H9 (cell line): ENCODE data around the gene JAGN1. TPM values are rescaled to one million over a fixed set of nuclear protein-coding genes. Genes with fewer than 3 reads are reported as not detected.

Experiments used
- DNase-seq: peaks from one replicate; pipeline ENCODE4 v3.0.0-alpha.2; 2017
- H2AFZ ChIP-seq: one replicate; pipeline ENCODE4 v1.6.1; 2013; ENCODE audit warnings: mild to moderate bottlenecking, low read length, control low read depth, moderate library complexity
- H2AK5ac ChIP-seq: 2 replicates; pipeline ENCODE4 v1.6.1; 2013; ENCODE audit warnings: low read length, control low read depth, mixed read lengths; ENCODE audit not compliant: insufficient read length
- H2BK120ac ChIP-seq: one replicate; pipeline ENCODE4 v1.6.1; 2013; ENCODE audit warnings: low read depth, mild to moderate bottlenecking, low read length, control low read depth, inconsistent platforms; ENCODE audit not compliant: poor library complexity, severe bottlenecking
- H2BK12ac ChIP-seq: 2 replicates; pipeline ENCODE4 v1.6.1; 2013; ENCODE audit warnings: low read length, control low read depth, mixed read lengths, low read depth; ENCODE audit not compliant: insufficient read length
- H2BK15ac ChIP-seq: 2 replicates; pipeline ENCODE4 v1.6.1; 2013; ENCODE audit warnings: low read depth, low read length, control low read depth
- H2BK20ac ChIP-seq: one replicate; pipeline ENCODE4 v1.6.1; 2013; ENCODE audit warnings: low read depth, mild to moderate bottlenecking, low read length, control low read depth, inconsistent platforms; ENCODE audit not compliant: poor library complexity, severe bottlenecking
- H2BK5ac ChIP-seq: 2 replicates; pipeline ENCODE4 v1.6.1; 2013; ENCODE audit warnings: low read length, control low read depth, mixed read lengths; ENCODE audit not compliant: insufficient read length
- H3K14ac ChIP-seq: 2 replicates; pipeline ENCODE4 v1.6.1; 2013; ENCODE audit warnings: low read length, control low read depth; ENCODE audit not compliant: insufficient read depth
- H3K18ac ChIP-seq: 2 replicates; pipeline ENCODE4 v1.6.1; 2013; ENCODE audit warnings: low read depth, mild to moderate bottlenecking, mixed read lengths, low read length, control low read depth; ENCODE audit not compliant: insufficient read length
- H3K23ac ChIP-seq: 2 replicates; pipeline ENCODE4 v1.6.1; 2013; ENCODE audit warnings: low read length, control low read depth, mixed read lengths, low read depth; ENCODE audit not compliant: insufficient read length
- H3K23me2 ChIP-seq: 2 replicates; pipeline ENCODE4 v1.6.1; 2013; ENCODE audit warnings: low read depth, mild to moderate bottlenecking, mixed read lengths, low read length, control low read depth; ENCODE audit not compliant: insufficient read length, poor library complexity, severe bottlenecking
- H3K27ac ChIP-seq: 2 replicates; pipeline ENCODE4 v1.5.1; 2013; ENCODE audit warnings: low read length, control low read depth, mixed read lengths, low read depth; ENCODE audit not compliant: insufficient read length
- H3K27me3 ChIP-seq: 2 replicates; pipeline ENCODE4 v1.6.1; 2013; ENCODE audit warnings: low read length, control low read depth, inconsistent platforms; ENCODE audit not compliant: insufficient read depth
- H3K4ac ChIP-seq: 2 replicates; pipeline ENCODE4 v1.6.1; 2013; ENCODE audit warnings: low read depth, mild to moderate bottlenecking, control low read depth, inconsistent platforms, low read length, moderate library complexity
- H3K4me1 ChIP-seq: 2 replicates; pipeline ENCODE4 v1.6.1; 2013; ENCODE audit warnings: low read length, control low read depth, inconsistent platforms; ENCODE audit not compliant: insufficient read depth
- H3K4me2 ChIP-seq: 2 replicates; pipeline ENCODE4 v1.6.1; 2013; ENCODE audit warnings: low read length, control low read depth, mixed read lengths; ENCODE audit not compliant: insufficient read length, insufficient read depth
- H3K56ac ChIP-seq: 2 replicates; pipeline ENCODE4 v1.6.1; 2013; ENCODE audit warnings: low read depth, mild to moderate bottlenecking, mixed read lengths, low read length, control low read depth; ENCODE audit not compliant: insufficient read length
- H3K79me1 ChIP-seq: 2 replicates; pipeline ENCODE4 v1.6.1; 2013; ENCODE audit warnings: low read depth, mild to moderate bottlenecking, moderate library complexity, low read length, control low read depth, inconsistent platforms; ENCODE audit not compliant: insufficient read depth, poor library complexity, severe bottlenecking
- H3K79me2 ChIP-seq: 2 replicates; pipeline ENCODE4 v1.6.1; 2013; ENCODE audit warnings: low read length, control low read depth, inconsistent platforms; ENCODE audit not compliant: insufficient read depth
- H3K9ac ChIP-seq: 2 replicates; pipeline ENCODE4 v1.6.1; 2013; ENCODE audit warnings: low read length, control low read depth, mixed read lengths; ENCODE audit not compliant: insufficient read length; ENCODE audit errors: extremely low read depth
- H3K9me3 ChIP-seq: one replicate; pipeline ENCODE4 v1.6.1; 2013; ENCODE audit warnings: low read depth, low read length, inconsistent platforms; ENCODE audit not compliant: control insufficient read depth
- H3T11ph ChIP-seq: one replicate; pipeline ENCODE4 v1.6.1; 2013; ENCODE audit warnings: mild to moderate bottlenecking, low read length, control low read depth, inconsistent platforms
- H4K20me1 ChIP-seq: one replicate; pipeline ENCODE4 v1.6.1; 2013; ENCODE audit not compliant: control insufficient read depth, insufficient read length, insufficient read depth
- H4K5ac ChIP-seq: 2 replicates; pipeline ENCODE4 v1.6.1; 2013; ENCODE audit warnings: low read depth, mild to moderate bottlenecking, mixed read lengths, low read length, control low read depth; ENCODE audit not compliant: insufficient read length
- H4K8ac ChIP-seq: replicated peaks from 2 replicates; pipeline ENCODE4 v1.6.1; 2013; ENCODE audit warnings: low read length, control low read depth, mixed read lengths, low read depth; ENCODE audit not compliant: insufficient read length
- H4K91ac ChIP-seq: 2 replicates; pipeline ENCODE4 v1.6.1; 2013; ENCODE audit warnings: low read depth, mild to moderate bottlenecking, moderate library complexity, mixed read lengths, low read length, control low read depth; ENCODE audit not compliant: insufficient read length
- H3K27ac Mint-ChIP-seq, 3 experiments: 2 replicates in 2 of 3; 3 replicates in 1 of 3; pipeline ENCODE4 v1.8.0; 2020 to 2021; ENCODE audit warnings: mixed read lengths in 3 of 3, mild to moderate bottlenecking in 1 of 3, moderate library complexity in 1 of 3
- H3K27me3 Mint-ChIP-seq: 2 replicates; pipeline ENCODE4 v1.8.0; 2021; ENCODE audit warnings: low read depth, mild to moderate bottlenecking, moderate library complexity, mixed read lengths
- H3K36me3 Mint-ChIP-seq, 3 experiments: 2 replicates in 2 of 3; 3 replicates in 1 of 3; pipeline ENCODE4 v1.8.0; 2020 to 2021; ENCODE audit warnings: low read depth in 3 of 3, mixed read lengths in 3 of 3; ENCODE audit not compliant: insufficient read depth in 1 of 3
- H3K4me1 Mint-ChIP-seq, 2 experiments: 2 replicates each; pipeline ENCODE4 v1.8.0; 2020; ENCODE audit warnings: mixed read lengths in 2 of 2
- H3K4me3 Mint-ChIP-seq, 2 experiments: 2 replicates in 1 of 2; 3 replicates in 1 of 2; pipeline ENCODE4 v1.8.0; 2020 to 2021; ENCODE audit warnings: mild to moderate bottlenecking in 2 of 2, mixed read lengths in 2 of 2, moderate library complexity in 1 of 2
- H3K9me3 Mint-ChIP-seq, 2 experiments: 2 replicates in 1 of 2; 3 replicates in 1 of 2; pipeline ENCODE4 v1.8.0; 2020; ENCODE audit warnings: mild to moderate bottlenecking in 2 of 2, mixed read lengths in 2 of 2, moderate library complexity in 1 of 2
- CTCF ChIP-seq: fragments of 200-600 bp; sonication (generic); conservative IDR thresholded peaks from 3 replicates; pipeline ENCODE4 v1.8.0; 2021; ENCODE audit warnings: antibody characterized with exemption, mild to moderate bottlenecking
- WGBS: extraction: QIAGEN DNeasy Blood & Tissue Kit; methylation state at CpG from one replicate; pipeline ENCODE4 v1.1.7; 2013; ENCODE audit warnings: missing lambda C conversion rate, low lambda C conversion rate, mixed read lengths; ENCODE audit not compliant: insufficient read length; ENCODE audit errors: extremely low coverage; 5-methylcytosine and 5-hydroxymethylcytosine counted together
- total RNA-seq: library from RNA; stranded (reverse); gene quantifications from 2 replicates; pipeline ENCODE4 v1.2.1, GENCODE V29; 2021

The JAGN1 gene
- total RNA-seq, 1 experiment from 2014 or later = 33.5 TPM

GRCh38 chr3:9901967-9902366, 11.6 kb downstream of the JAGN1 start:
- H2BK120ac ChIP-seq = no peak overlapping the region
- no peaks in the 10 kb centered on the region for H3K9me3 Mint-ChIP-seq
- WGBS = no CpG with 5 or more reads among the region's 5 CpGs

More at GRCh38 chr3:9901967-9902366, 11.6 kb downstream of the JAGN1 start:
- Histone ChIP-seq H2AK5ac (no peak overlapping the region), H3K79me2 (no peaks in the 10 kb centered on the region), H3K9ac (no peak overlapping the region), H3K4me2 (no peak overlapping the region), H4K20me1 (no peaks in the 10 kb centered on the region), H2BK12ac (no peak overlapping the region), H3K4ac (no peak overlapping the region), H3K23ac (no peak overlapping the region), H3K4me1 (no peaks in the 10 kb centered on the region; the same call in 1 of the 2 replicates), H2BK5ac (no peak overlapping the region), H3K27me3 (no peaks in the 10 kb centered on the region), H3K14ac (no peak overlapping the region), H4K5ac (no peak overlapping the region), H3K9me3 (no peaks in the 10 kb centered on the region), H3T11ph (no peak overlapping the region), H3K56ac (no peak overlapping the region), H3K23me2 (no peaks in the 10 kb centered on the region), H2BK20ac (no peak overlapping the region), H4K91ac (no peak overlapping the region), H3K18ac (no peak overlapping the region), H2BK15ac (no peak overlapping the region), H4K8ac (no peak overlapping the region), H2AFZ (no peak overlapping the region), H3K27ac (no peak overlapping the region), H3K79me1 (no peaks in the 10 kb centered on the region)
- no peak for TF ChIP-seq CTCF
- Mint-ChIP-seq H3K4me1 (peaks cover 15 to 27% of the 10 kb centered on the region in 2 experiments), H3K27ac (no peak overlapping the region), H3K36me3 (no peaks in the 10 kb centered on the region), H3K27me3 (no peaks in the 10 kb centered on the region), H3K4me3 (no peak overlapping the region)
- DNase-seq = no peak
